GM18507 (cell line): Measurements from ENCODE around the gene PLXNA1.

Source experiments
- DNase-seq: peaks from one replicate; pipeline ENCODE4 v3.0.0; 2011; ENCODE audit warnings: low read depth; ENCODE audit not compliant: insufficient read length; ENCODE audit errors: extremely low spot score
- FAIRE-seq: peaks from 2 replicates; lab custom pipeline; 2011; peaks lifted over from hg19 to GRCh38; lab: Jason Lieb, UNC

PLXNA1 gene

GRCh38 chr3:127029658-127030507 lies 47.0 kb downstream of the PLXNA1 start:
- DNase-seq (no peak), FAIRE-seq (no peak)

DNA sequence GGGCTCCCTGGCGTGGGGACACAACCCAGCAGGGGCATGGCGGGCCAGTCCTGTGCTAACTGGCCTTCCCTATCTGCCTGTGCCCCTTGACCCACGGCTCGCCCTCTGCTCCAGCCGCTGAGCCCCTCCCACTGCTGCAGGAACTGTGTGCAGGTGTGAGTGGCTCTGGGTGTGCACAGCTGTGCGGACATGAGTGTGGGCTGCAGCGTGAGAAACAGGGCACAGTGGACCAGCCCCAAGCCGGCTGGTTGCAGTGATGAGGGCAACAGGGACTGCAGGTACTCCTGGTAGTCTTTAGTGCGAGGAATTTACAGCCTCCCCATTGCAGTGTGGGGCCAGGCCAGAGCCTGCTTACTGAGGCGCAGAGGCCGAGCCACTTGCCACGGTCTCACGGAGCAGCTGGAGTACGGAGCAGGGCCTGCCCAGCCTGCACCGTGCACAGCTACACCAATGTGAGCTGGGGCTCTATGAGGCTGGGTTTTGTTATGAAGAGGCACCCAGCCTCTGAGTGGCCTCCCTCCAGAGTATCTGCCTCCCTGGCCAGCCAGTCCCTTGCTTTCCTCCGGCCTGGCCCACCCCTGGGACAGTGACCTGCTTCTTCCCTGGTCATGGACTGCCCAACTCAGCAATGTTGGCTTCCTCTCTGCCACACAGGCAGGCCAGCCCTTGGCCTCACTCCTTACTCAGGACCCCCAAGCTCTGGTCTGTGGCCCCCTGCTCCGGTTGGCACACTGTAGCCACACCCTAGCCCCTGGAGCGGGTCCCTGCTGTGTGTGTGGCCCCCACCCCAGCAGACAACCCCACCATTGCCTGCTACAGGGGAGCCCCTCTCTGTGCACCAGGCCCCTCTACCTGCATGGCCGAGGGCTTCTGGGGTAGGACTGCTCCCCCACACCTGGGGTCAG lies 47.8 kb downstream of the PLXNA1 start:
- DNase-seq, result no peak
- no peak for FAIRE-seq

DNA sequence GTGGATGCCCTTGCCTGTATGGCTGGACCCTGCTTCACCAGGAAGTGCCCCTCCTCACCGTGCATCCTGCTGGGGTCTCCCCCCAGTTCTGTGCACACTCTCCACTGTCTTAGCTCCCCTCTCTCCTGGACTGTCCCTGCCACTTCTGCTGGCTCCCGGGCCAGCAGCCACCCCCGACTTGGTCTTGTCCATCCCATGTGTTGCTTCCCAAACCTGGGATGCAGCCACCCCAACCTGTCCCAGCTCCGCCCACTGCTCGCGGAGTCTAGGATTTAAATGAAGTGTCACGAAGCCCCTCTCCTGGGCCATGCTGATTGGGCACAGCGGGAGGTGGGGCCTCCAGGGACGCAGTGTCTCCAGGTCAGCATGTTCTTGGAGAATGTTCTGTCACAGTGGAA lies 48.5 kb downstream of the PLXNA1 start:
- FAIRE-seq, result no peak
- DNase-seq, result no peak

DNA sequence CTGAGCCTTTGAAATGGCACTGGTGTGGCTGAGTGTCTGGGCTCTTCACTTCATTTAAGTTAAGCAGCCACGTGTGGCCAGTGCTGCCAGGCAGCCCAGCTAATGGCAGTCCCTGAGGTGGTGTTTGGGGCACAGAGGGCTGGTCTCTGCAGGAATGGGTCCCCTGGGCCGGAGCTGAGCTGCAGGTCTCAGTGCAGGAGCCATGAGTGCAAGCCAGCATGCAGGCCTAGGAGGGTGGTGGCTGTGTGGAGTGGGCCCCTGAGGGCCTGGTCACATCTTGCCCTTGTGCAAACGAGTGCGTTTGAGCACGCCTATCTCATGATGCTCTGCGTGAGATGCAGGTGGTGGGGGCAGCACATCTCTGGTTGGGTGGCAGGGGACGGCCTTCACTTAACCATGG lies 48.9 kb downstream of the PLXNA1 start:
- FAIRE-seq, result no peak
- DNase-seq, result no peak

GRCh38 chr3:127032296-127032990 lies 49.5 kb downstream of the PLXNA1 start:
- no peak for DNase-seq
- FAIRE-seq, result no peak
